CD4-positive, alpha-beta T cell treated with Interferon alpha-2 for 1 hour (primary cell): ENCODE measurements around the gene XKR7.

Source experiments
- DNase-seq, 2 donors: peaks; one replicate each; pipeline ENCODE4 v3.0.0-alpha.2; 2020 to 2022

The XKR7 gene

GRCh38 chr20:31984981-31985471 is 17.1 kb downstream of the XKR7 start:
- no peak for DNase-seq

- no peak for DNase-seq
Measured at GRCh38 chr20:31987744-31988143, 19.8 kb downstream of the XKR7 start.

DNA sequence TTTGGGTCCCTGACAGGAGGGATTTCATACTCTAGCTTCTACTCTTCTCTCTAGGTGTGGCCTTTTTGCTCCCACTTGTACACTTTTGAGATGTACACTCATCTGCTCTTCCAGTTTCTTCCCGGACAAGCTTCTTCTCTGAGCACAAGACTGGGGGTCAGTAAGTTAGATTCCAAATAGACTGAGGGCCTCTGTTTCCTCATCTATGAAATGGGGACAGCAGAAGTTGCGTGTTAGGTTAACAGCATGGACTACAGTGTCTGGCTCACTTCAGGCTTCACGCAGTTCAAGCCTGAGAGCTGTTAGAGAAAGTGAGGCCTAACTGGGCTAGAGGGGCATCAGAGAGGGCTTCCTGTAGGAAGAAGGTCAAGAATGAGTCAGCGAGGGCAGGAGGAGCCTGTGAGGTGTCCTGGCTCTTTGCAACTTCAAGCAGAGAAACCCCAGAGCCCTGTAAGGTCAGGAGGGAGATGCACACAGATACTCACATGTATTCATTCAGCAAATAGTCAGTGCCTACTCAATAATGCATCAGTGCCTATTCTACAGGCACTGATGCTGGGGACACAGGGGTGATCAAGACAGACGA is 20.6 kb downstream of the XKR7 start:
- no peak for DNase-seq

- no peak for DNase-seq
Measured at GRCh38 chr20:31989030-31989645, 21.2 kb downstream of the XKR7 start.

- DNase-seq: no peak
Measured at GRCh38 chr20:31990641-31991338, 22.8 kb downstream of the XKR7 start.

DNA sequence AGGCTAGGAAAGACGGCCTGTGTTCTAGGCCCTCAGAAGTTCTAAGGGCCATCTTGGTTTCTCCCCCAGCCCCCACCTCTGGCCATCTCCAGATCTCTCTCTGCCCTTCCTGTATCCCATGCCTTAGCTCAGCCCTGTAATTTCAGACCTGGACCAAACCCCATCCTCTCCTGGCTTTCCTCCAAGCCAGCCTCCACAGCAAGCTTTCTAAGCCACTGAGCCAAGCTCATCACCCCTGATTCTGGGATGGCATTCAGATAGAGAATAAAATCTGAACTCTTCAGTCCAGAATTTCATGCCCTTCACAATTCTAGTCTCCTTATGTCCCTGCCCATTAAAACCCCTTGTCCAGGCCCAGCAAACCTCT is 23.4 kb downstream of the XKR7 start:
- no peak for DNase-seq

GRCh38 chr20:31992086-31992485 is 24.1 kb downstream of the XKR7 start:
- DNase-seq: no peak

DNA sequence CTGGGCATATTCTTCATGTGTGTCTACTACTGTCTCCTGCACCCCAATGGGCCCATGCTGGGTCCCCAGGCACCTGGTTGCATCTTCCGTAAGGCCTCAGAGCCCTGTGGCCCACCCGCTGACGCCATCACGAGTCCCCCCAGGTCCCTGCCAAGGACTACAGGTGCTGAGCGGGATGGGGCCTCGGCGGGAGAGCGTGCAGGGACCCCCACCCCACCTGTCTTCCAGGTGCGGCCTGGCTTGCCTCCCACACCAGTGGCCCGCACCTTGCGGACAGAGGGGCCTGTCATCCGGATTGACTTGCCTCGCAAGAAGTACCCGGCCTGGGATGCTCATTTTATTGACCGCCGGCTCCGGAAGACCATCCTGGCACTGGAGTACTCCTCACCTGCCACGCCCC is 29.0 kb downstream of the XKR7 start:
- no peak for DNase-seq

DNA sequence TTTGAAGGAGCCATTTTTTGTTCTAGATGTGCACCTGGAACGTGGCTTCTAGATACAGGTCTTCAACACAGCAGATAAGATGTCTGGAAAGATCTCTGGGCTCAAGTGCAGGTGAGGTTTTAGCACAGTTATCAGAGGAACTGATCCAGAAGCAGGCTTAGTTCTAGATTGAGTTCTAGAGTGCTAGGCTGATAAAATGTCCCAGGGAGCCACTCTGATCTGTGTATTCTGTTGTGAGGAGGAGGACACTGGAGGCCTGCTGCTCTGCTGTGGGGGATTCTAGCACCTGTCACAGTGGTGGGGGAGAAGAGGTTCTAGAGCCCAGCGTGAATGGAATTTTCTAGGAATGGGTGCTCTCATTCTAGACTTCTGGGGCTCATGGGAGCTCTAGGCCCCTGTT is 30.3 kb downstream of the XKR7 start:
- no peak for DNase-seq

DNA sequence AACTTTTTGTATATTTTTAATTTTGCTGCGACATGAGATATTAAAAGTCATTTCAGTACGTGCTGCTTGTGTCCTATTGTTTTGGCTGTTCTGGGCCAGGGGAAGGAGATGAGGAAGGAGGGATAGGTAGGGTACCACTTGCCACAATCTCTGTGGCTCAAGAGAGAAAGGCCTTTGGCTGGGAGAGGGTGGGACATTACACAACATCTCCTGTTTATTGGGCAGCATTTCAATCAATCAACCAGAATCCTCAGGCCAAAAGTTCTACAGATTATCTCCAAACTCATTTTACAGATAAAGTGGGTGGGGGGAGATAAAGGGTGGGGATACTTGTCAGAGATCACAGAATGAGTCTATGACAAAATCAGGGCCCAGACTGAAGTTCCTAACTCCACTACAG is 35.4 kb downstream of the XKR7 start:
- DNase-seq: no peak

- no peak for DNase-seq
Measured at GRCh38 chr20:32004963-32005362, 37.0 kb downstream of the XKR7 start.

DNA sequence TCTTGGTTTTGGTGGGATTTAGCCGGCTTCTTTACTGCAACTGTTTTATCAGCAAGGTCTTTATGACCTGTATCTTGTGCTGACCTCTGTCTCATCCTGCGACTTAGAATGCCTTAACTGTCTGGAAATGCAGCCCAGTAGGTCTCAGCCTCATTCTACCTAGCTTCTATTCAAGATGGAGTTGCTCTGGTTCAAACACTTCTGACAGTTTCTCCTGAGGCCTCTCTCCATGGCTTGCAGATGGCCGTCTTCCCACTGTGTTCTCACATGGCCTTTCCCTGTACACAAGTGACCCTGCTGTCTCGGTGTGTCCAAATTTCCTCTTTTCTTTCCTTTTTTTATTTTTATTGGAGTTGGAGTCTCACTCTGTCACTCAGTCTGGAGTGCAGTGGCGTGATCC is 38.1 kb downstream of the XKR7 start:
- DNase-seq: no peak

DNA sequence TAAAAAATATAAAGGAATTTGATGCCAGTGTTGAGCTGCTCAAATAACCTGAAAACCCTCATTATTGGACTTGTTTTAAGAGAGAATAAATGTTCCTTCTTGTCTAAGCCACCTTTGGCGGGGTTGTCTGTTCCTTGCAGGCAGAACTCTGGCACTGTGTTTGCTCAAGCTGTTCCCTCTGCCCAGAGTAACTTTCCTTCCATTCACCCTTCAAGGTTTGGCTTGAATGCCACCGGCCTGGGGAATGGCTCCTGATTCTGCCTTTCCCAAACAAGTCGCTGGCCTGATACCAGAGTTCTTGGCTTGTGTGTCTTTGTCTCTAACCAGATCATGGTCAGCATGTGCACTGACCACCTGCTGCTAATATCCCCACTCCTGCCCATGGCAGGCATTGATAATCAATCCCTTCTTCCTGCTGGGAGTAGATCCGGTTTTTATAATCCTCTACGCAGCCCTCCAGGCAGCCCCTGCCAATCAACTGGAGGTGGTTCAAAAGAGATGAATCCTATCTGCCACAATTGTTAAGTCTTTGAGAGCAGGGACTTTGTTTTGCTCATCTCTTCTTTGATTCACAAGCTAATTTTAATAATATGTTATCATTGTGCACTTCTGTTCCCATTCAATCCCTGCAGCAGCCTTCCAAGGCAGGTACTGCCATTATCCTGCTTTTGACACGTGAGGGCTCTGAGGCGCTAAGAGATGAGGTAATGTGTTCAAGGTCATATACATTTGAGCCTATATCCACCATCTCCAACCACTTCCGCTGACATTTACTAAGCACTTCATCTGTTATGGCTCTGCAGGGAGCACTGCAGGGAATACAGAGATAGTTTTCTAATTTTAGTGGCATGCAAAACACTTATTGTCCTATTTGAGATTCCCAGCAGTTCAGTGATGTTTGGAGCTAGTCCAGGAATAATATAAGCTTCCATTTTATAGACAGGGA is 39.2 kb downstream of the XKR7 start:
- no peak for DNase-seq

- DNase-seq: no peak
Measured at GRCh38 chr20:32007787-32008616, 40.1 kb downstream of the XKR7 start.

- DNase-seq: no peak
Measured at GRCh38 chr20:32009564-32009963, 41.6 kb downstream of the XKR7 start.

- no peak for DNase-seq
Measured at GRCh38 chr20:32010101-32010500, 42.1 kb downstream of the XKR7 start, which contains the start of gene CCM2L. Gene CCM2L (plus strand): TSS chr20:32010438. CDS start chr20:32010455, 17 bp downstream.

- DNase-seq: no peak
Measured at GRCh38 chr20:32010666-32011065, 42.7 kb downstream of the XKR7 start.

GRCh38 chr20:32012159-32012688 is 44.3 kb downstream of the XKR7 start:
- no peak for DNase-seq

- DNase-seq: no peak
Measured at GRCh38 chr20:32013326-32013725, 45.4 kb downstream of the XKR7 start.

GRCh38 chr20:32017711-32018251 is 49.8 kb downstream of the XKR7 start:
- peak; percentile 63 to 64 for DNase-seq
